Ishikawa (cell line): ENCODE measurements around the gene PPT2.
A peak's percentile ranks its signal among the peaks of the same experiment; 100 is the strongest.

Source experiments
- CEBPB ChIP-seq: IDR thresholded peaks from 2 replicates; pipeline ENCODE4 v1.6.1; 2012
- CREB1 ChIP-seq: IDR thresholded peaks from 2 replicates; pipeline ENCODE4 v1.6.1; 2012; ENCODE audit warnings: low read depth
- EGR1 ChIP-seq: IDR thresholded peaks from 2 replicates; pipeline ENCODE4 v1.6.1; 2012
- EP300 ChIP-seq: IDR thresholded peaks from 2 replicates; pipeline ENCODE4 v1.6.1; 2012; ENCODE audit warnings: borderline replicate concordance
- FOXM1 ChIP-seq: IDR thresholded peaks from 2 replicates; pipeline ENCODE4 v1.6.1; 2012; ENCODE audit warnings: low read depth, borderline replicate concordance
- MAX ChIP-seq: IDR thresholded peaks from 2 replicates; pipeline ENCODE4 v1.6.1; 2012
- NFIC ChIP-seq: IDR thresholded peaks from 2 replicates; pipeline ENCODE4 v1.6.1; 2012
- RAD21 ChIP-seq: IDR thresholded peaks from 2 replicates; pipeline ENCODE4 v1.6.1; 2012; ENCODE audit warnings: low read depth
- REST ChIP-seq: IDR thresholded peaks from 2 replicates; pipeline ENCODE4 v1.6.1; 2012; ENCODE audit warnings: low read depth, mild to moderate bottlenecking
- TAF1 ChIP-seq: IDR thresholded peaks from 2 replicates; pipeline ENCODE4 v1.6.1; 2012; ENCODE audit warnings: low read depth, mild to moderate bottlenecking
- TCF12 ChIP-seq: IDR thresholded peaks from 2 replicates; pipeline ENCODE4 v1.6.1; 2012; ENCODE audit warnings: low read depth
- TEAD4 ChIP-seq: IDR thresholded peaks from 2 replicates; pipeline ENCODE4 v1.6.1; 2012
- USF1 ChIP-seq: IDR thresholded peaks from 2 replicates; pipeline ENCODE4 v1.6.1; 2012
- YY1 ChIP-seq: IDR thresholded peaks from 2 replicates; pipeline ENCODE4 v1.6.1; 2012; ENCODE audit warnings: low read depth
- ZBTB7A ChIP-seq: IDR thresholded peaks from 2 replicates; pipeline ENCODE4 v1.6.1; 2012; ENCODE audit warnings: low read depth

Gene PPT2

GRCh38 chr6:32158052-32158451 lies 4.1 kb downstream of the PPT2 start:
- TF ChIP-seq NFIC, result no peak
- no peak for TF ChIP-seq USF1
- TF ChIP-seq CEBPB, result no peak
- TF ChIP-seq EGR1, result no peak
- TF ChIP-seq TAF1, result no peak
- no peak for TF ChIP-seq REST
- TF ChIP-seq ZBTB7A, result no peak
- no peak for TF ChIP-seq YY1
- TF ChIP-seq TCF12, result no peak
- no peak for TF ChIP-seq RAD21
- TF ChIP-seq FOXM1, result no peak
- TF ChIP-seq TEAD4, result no peak
- no peak for TF ChIP-seq EP300
- no peak for TF ChIP-seq CREB1
- no peak for TF ChIP-seq MAX

GRCh38 chr6:32163559-32164258 lies 9.8 kb downstream of the PPT2 start:
- no peak for TF ChIP-seq TAF1
- no peak for TF ChIP-seq REST
- TF ChIP-seq MAX, result no peak
- no peak for TF ChIP-seq YY1
- no peak for TF ChIP-seq NFIC
- no peak for TF ChIP-seq USF1
- no peak for TF ChIP-seq CREB1

GRCh38 chr6:32164295-32164694 lies 10.4 kb downstream of the PPT2 start, which contains the start of gene EGFL8:
TSS of gene EGFL8 (plus strand) at chr6:32164595. CDS start at chr6:32166166, 1,571 bp downstream.
- TF ChIP-seq TAF1 (no peak), TEAD4 (no peak), YY1 (no peak), TCF12 (no peak), CEBPB (no peak), NFIC (no peak), EGR1 (no peak), FOXM1 (no peak), REST (no peak), USF1 (no peak)

- TF ChIP-seq ZBTB7A (no peak), RAD21 (peak; percentile 24; the same call in 1 of the 2 replicates)
Measured at GRCh38 chr6:32166411-32167061, 12.6 kb downstream of the PPT2 start.
